Measurements from ENCODE around the gene SYNDIG1L. TPM values are rescaled to one million over a fixed set of nuclear protein-coding genes. Genes with fewer than 3 reads are reported as not detected.
"Not testable (repeated sequence)": the region's sequence is repeated elsewhere in the genome, so short reads cannot be mapped to it uniquely, and the experiment has no call there.

The SYNDIG1L gene
- total RNA-seq, 1 experiment from 2014 or later: 1.4 TPM

- TF ChIP-seq FOXK1 (CRISPR knock-in tag; IDR thresholded peaks at IDR 0.05) (no peak), TEAD1 (CRISPR knock-in tag; IDR thresholded peaks at IDR 0.05) (no peak), HMGXB4 (CRISPR knock-in tag; IDR thresholded peaks at IDR 0.05) (no peak), ZNF232 (CRISPR knock-in tag; IDR thresholded peaks at IDR 0.05) (no peak), CREB1 (CRISPR knock-in tag; IDR thresholded peaks at IDR 0.05) (no peak)
These were observed 34.5 kb downstream of the SYNDIG1L start (continued) for GRCh38 chr14:74391479-74391878.

GRCh38 chr14:74390505-74390904 is 35.5 kb downstream of the SYNDIG1L start:
- H3K36me3 Mint-ChIP-seq; H3K27me3 Mint-ChIP-seq (ENCODE audit: low read depth); DNase-seq (ENCODE audit: low spot score); CTCF ChIA-PET; H3K9me3 Mint-ChIP-seq; H3K27ac Mint-ChIP-seq; ATAC-seq; H3K4me3 Mint-ChIP-seq: not testable (repeated sequence)
- peaks cover 20% of the 10 kb centered on the region for H3K4me1 Mint-ChIP-seq
- 0 out of 2 replicates have a peak, but pooled peaks have one; percentile 37 for TF ChIP-seq ZNF512 (CRISPR knock-in tag; IDR thresholded peaks at IDR 0.05; ENCODE audit: borderline replicate concordance)
- POLR2A ChIA-PET: interaction anchor here (0.8 to 1.2 kb wide), 2 partner anchors 27 to 97 kb away, joined by 4 read pairs; no protein-coding TSS in a partner anchor

GRCh38 chr14:74389980-74390379 is 36.0 kb downstream of the SYNDIG1L start:
- TF ChIP-seq USF2 (CRISPR knock-in tag; IDR thresholded peaks at IDR 0.05) (no peak), STAT6 (CRISPR knock-in tag; conservative IDR thresholded peaks at IDR 0.05; ENCODE audit: low read depth) (no peak), ZNF423 (CRISPR knock-in tag; IDR thresholded peaks at IDR 0.05) (no peak), NR2C2 (CRISPR knock-in tag; IDR thresholded peaks at IDR 0.05) (no peak), MAX (CRISPR knock-in tag; IDR thresholded peaks at IDR 0.05) (no peak), ERG (CRISPR knock-in tag; IDR thresholded peaks at IDR 0.05) (no peak), ZNF416 (CRISPR knock-in tag; IDR thresholded peaks at IDR 0.05) (no peak), RELA (CRISPR knock-in tag; IDR thresholded peaks at IDR 0.05; ENCODE audit: borderline replicate concordance) (no peak), HMGA2 (CRISPR knock-in tag; IDR thresholded peaks at IDR 0.05) (no peak), GRHL2 (CRISPR knock-in tag; IDR thresholded peaks at IDR 0.05; ENCODE audit: insufficient replicate concordance, severe bottlenecking) (no peak), E2F4 (CRISPR knock-in tag; IDR thresholded peaks at IDR 0.05; ENCODE audit: borderline replicate concordance, low read depth) (no peak)
- POLR2A ChIA-PET: interaction anchor here (1.2 kb wide), 1 partner anchor 27 kb away, joined by 4 read pairs; no protein-coding TSS in a partner anchor

More at GRCh38 chr14:74389980-74390379, 36.0 kb downstream of the SYNDIG1L start:
- H3K4me3 Mint-ChIP-seq: no peak overlapping the region
- no peaks in the 10 kb centered on the region for H3K36me3 Mint-ChIP-seq
- H3K4me1 Mint-ChIP-seq: peaks cover 16% of the 10 kb centered on the region
- no peaks in the 10 kb centered on the region for H3K9me3 Mint-ChIP-seq
- no peaks in the 10 kb centered on the region for H3K27me3 Mint-ChIP-seq (ENCODE audit: low read depth)
- H3K27ac Mint-ChIP-seq: no peak overlapping the region
- CTCF ChIA-PET: no interaction called here
- ATAC-seq: no peak
- DNase-seq (ENCODE audit: low spot score): no peak
